ENCODE measurements around the gene TUBA3E. TPM values are rescaled to one million over a fixed set of nuclear protein-coding genes. Genes with fewer than 3 reads are reported as not detected.

TUBA3E gene
- not detected in 2 replicates for total RNA-seq

DNA sequence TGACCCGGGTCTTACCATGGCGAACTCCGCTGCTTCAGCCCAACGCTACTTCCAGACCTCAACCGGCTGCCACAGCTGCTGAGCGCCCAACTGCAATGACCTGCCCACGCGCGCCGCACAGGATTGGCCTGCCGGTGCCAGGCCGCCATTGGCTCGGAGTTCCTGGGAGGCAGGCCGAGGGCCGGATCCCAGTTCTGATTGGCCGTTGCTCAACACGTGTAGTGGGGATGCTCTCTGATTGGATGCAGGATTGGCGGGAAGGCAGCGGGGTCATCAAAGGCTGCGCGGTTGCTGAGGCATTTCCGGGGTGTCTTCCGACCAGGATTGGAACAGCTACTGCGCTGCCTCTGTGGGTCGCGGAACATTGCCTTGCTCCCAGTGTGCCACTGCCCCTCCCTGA is at the start of gene TUBA3E:
Gene TUBA3E (minus strand): TSS at position 97 of the 400 bp plus-strand sequence. CDS start 79 bp downstream, at position 18.

GRCh38 chr2:130181880-130182682 is 16.2 kb downstream of the TUBA3E start, which contains the start of gene MZT2B:
Gene MZT2B (plus strand): TSS chr2:130182262. CDS start chr2:130182283, 21 bp downstream.

DNA sequence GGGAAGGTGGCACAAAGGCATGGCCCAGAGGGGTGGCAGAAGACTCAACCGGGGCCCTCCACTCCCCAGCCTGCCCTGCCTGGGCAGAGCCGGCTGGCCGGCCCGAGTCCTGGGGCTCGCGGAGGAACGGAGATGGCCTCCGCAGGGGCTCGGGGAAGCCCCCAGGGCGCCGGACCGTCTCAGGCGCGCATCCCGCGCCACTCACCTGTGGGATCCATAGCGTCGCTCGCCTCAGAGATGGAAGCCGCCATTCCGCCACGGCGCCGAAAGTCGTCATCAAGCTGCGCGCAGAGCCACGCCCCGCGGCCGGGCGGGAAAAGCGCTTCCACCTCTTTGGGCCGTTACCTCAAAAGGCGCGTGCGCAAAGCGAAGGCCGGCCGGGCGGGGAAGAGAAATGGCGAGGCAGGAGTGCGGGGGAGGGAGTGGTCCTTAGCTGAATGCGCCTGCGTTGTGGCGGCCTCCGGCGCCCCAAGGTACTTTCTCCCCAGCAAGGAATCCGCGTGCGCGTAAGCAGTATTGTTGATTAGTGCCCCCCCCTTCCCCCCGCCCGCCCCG is 16.8 kb downstream of the TUBA3E start, which contains the start of gene SMPD4:
Gene SMPD4 (minus strand): TSS at position 278 of the 555 bp plus-strand sequence. CDS start 5,010 bp downstream, outside the sequence.

GRCh38 chr2:130145006-130145414 is 53.2 kb downstream of the TUBA3E start, which contains the start of gene CCDC74B:
Gene CCDC74B (minus strand): TSS chr2:130145112. CDS start chr2:130144996, 116 bp downstream.

Other genes with a start within 250 kb of the TUBA3E start
- not detected in 2 replicates for gene RAB6C, start 218.8 kb downstream of the TUBA3E start, total RNA-seq
- not detected in 2 replicates for gene POTEF, start 69.2 kb downstream of the TUBA3E start, total RNA-seq
- gene CCDC74B, start 53.3 kb downstream of the TUBA3E start, total RNA-seq = 2.0 and 28.4 TPM in 2 replicates
- 29.9 and 39.4 TPM in 2 replicates for gene SMPD4, start 16.8 kb downstream of the TUBA3E start, total RNA-seq
- gene MZT2B, start 16.2 kb downstream of the TUBA3E start, total RNA-seq = 256 and 275 TPM in 2 replicates
- gene IMP4, start 144.5 kb upstream of the TUBA3E start, total RNA-seq = 71.8 and 94.4 TPM in 2 replicates
- gene PTPN18, start 157.6 kb upstream of the TUBA3E start, total RNA-seq = 20.0 and 21.7 TPM in 2 replicates

All from pericardium fibroblast (primary cell).